Mesothelial cell of epicardium (in vitro differentiated cells): Measurements from ENCODE around the gene LGALS8. TPM values are rescaled to one million over a fixed set of nuclear protein-coding genes. Genes with fewer than 3 reads are reported as not detected.

Experiments used
- DNase-seq, 2 experiments: peaks; one replicate each; pipeline ENCODE4 v3.0.0; 2021; ENCODE audit warnings: low spot score in 2 of 2; ENCODE audit not compliant: unreplicated experiment in 2 of 2
- H3K27ac Mint-ChIP-seq: 2 replicates; pipeline ENCODE4 v1.8.0; 2021; ENCODE audit warnings: mixed read lengths
- H3K27me3 Mint-ChIP-seq: 2 replicates; pipeline ENCODE4 v1.8.0; 2021; ENCODE audit warnings: low read depth, mixed read lengths
- H3K36me3 Mint-ChIP-seq: 2 replicates; pipeline ENCODE4 v1.8.0; 2021; ENCODE audit warnings: mixed read lengths
- H3K4me1 Mint-ChIP-seq: 2 replicates; pipeline ENCODE4 v1.8.0; 2021; ENCODE audit warnings: mixed read lengths
- H3K4me3 Mint-ChIP-seq: 2 replicates; pipeline ENCODE4 v1.8.0; 2021; ENCODE audit warnings: mild to moderate bottlenecking, moderate library complexity, mixed read lengths
- H3K9me3 Mint-ChIP-seq: 2 replicates; pipeline ENCODE4 v1.8.0; 2021; ENCODE audit warnings: mixed read lengths
- total RNA-seq: library from RNA; stranded (reverse); gene quantifications from 3 replicates; pipeline ENCODE4 v1.2.1, GENCODE V29; 2021
- TF ChIP-seq, protein P1 (sequence below): fragments of 200-600 bp; sonication (generic); IDR thresholded peaks from one replicate; pipeline ENCODE4 v1.5.0; 2021; ENCODE audit warnings: antibody characterized with exemption; ENCODE audit not compliant: unreplicated experiment

The LGALS8 gene
- total RNA-seq, 1 donor from 2014 or later = 67.6 TPM

DNA sequence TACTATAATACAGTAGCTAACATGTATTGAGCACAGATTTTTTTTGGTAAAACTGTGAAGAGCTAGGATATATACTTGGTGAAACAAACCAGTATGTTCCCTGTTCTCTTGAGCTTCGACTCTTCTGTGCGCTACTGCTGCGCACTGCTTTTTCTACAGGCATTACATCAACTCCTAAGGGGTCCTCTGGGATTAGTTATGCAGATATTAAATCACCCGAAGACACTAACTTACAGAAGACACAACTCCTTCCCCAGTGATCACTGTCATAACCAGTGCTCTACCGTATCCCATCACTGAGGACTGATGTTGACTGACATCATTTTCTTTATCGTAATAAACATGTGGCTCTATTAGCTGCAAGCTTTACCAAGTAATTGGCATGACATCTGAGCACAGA, 24.7 kb downstream of the LGALS8 start:
- Mint-ChIP-seq H3K4me1 (peaks cover 3% of the 10 kb centered on the region), H3K36me3 (peaks cover 60% of the 10 kb centered on the region), H3K4me3 (no peak overlapping the region), H3K27me3 (no peaks in the 10 kb centered on the region), H3K27ac (no peak overlapping the region), H3K9me3 (no peaks in the 10 kb centered on the region)
- DNase-seq = no peak
- TF ChIP-seq, protein P1, sequence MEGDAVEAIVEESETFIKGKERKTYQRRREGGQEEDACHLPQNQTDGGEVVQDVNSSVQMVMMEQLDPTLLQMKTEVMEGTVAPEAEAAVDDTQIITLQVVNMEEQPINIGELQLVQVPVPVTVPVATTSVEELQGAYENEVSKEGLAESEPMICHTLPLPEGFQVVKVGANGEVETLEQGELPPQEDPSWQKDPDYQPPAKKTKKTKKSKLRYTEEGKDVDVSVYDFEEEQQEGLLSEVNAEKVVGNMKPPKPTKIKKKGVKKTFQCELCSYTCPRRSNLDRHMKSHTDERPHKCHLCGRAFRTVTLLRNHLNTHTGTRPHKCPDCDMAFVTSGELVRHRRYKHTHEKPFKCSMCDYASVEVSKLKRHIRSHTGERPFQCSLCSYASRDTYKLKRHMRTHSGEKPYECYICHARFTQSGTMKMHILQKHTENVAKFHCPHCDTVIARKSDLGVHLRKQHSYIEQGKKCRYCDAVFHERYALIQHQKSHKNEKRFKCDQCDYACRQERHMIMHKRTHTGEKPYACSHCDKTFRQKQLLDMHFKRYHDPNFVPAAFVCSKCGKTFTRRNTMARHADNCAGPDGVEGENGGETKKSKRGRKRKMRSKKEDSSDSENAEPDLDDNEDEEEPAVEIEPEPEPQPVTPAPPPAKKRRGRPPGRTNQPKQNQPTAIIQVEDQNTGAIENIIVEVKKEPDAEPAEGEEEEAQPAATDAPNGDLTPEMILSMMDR = no peak

DNA sequence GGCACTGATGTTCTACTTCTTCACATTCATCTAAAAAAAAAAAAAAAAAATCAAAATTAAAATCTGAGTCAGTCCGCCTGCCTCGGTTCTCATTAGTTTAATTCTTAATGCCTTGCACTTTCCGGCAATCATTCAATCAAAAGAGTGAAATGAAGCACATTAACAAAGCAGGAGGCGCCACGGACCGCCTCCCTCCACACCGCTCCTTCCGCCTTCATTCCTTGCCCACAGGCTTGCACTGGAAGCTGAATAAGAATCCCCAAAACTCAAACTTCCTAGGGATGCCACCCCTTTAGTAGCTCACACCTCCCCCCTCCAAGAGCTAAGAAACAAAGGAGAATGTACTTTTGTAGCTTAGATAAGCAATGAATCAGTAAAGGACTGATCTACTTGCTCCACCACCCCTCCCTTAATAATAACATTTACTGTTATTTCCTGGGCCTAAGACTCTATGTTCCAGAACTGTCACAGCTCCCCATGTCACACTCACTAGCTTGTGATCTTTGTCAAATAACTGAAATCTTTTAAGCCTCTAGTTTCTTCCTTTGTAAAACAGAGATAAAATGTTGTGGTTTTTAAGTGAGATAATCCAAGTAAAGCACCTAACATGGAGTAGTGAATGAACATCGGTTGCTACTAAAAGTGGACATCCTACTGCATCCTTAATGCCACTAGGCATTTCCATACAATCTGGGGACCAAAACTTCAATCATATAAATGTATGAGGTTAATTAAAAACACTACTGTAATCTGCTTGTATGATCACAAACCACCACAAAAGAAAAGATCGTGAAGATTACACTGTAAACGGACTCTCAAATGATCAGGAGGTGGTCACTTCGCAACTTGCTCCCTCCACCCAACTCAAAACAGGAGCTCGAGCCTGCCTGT, 27.4 kb downstream of the LGALS8 start:
- H3K36me3 Mint-ChIP-seq = peaks cover 63% of the 10 kb centered on the region
- no peaks in the 10 kb centered on the region for H3K4me1 Mint-ChIP-seq
- no peak overlapping the region for H3K4me3 Mint-ChIP-seq
- DNase-seq = no peak
- no peaks in the 10 kb centered on the region for H3K9me3 Mint-ChIP-seq
- H3K27me3 Mint-ChIP-seq = no peaks in the 10 kb centered on the region
- TF ChIP-seq, protein P1 = no peak
- H3K27ac Mint-ChIP-seq = no peak overlapping the region

DNA sequence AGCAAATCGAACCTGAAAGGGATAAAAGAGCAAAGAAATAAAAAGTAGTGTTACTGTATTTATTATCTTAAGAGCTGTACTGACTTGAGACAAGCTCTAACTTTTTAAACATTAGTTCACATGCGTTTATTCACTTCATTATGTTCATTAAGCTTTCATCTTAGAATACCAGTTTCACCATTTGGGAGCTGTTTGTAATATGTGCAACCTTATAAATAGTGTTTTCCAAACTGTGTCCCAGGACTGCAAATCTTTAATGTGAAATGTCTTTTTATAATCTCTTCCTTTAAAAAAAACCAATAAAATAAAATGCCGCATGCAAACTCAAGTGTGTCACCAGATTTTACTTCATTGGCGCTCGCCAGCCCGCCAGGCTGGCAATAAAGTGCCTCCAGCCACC, 28.3 kb downstream of the LGALS8 start:
- Mint-ChIP-seq H3K36me3 (peaks cover 65% of the 10 kb centered on the region), H3K4me3 (no peak overlapping the region), H3K9me3 (no peaks in the 10 kb centered on the region), H3K4me1 (no peaks in the 10 kb centered on the region), H3K27me3 (no peaks in the 10 kb centered on the region), H3K27ac (no peak overlapping the region)
- TF ChIP-seq, protein P1 = no peak
- DNase-seq = no peak

- TF ChIP-seq, protein P1 = no peak
- no peak overlapping the region for H3K4me3 Mint-ChIP-seq
- peaks cover 63% of the 10 kb centered on the region for H3K36me3 Mint-ChIP-seq
- no peaks in the 10 kb centered on the region for H3K9me3 Mint-ChIP-seq
- no peak overlapping the region for H3K27ac Mint-ChIP-seq
- DNase-seq = no peak
- H3K4me1 Mint-ChIP-seq = no peaks in the 10 kb centered on the region
- H3K27me3 Mint-ChIP-seq = no peaks in the 10 kb centered on the region
These were observed 29.1 kb downstream of the LGALS8 start for GRCh38 chr1:236552901-236553300.

GRCh38 chr1:236553370-236553769, 29.6 kb downstream of the LGALS8 start:
- Mint-ChIP-seq H3K36me3 (peaks cover 67% of the 10 kb centered on the region), H3K4me1 (no peaks in the 10 kb centered on the region), H3K4me3 (no peak overlapping the region), H3K9me3 (no peaks in the 10 kb centered on the region), H3K27me3 (no peaks in the 10 kb centered on the region), H3K27ac (no peak overlapping the region)
- TF ChIP-seq, protein P1 = no peak
- no peak for DNase-seq
